HCEC 1CT (cell line): ENCODE results near the gene MEIKIN.
"Not testable (repeated sequence)": the region's sequence is repeated elsewhere in the genome, so short reads cannot be mapped to it uniquely, and the experiment has no call there.

ENCODE experiments used
- DNase-seq: peaks from one replicate; pipeline ENCODE4 v3.0.0-alpha.2; 2017

The MEIKIN gene

DNA sequence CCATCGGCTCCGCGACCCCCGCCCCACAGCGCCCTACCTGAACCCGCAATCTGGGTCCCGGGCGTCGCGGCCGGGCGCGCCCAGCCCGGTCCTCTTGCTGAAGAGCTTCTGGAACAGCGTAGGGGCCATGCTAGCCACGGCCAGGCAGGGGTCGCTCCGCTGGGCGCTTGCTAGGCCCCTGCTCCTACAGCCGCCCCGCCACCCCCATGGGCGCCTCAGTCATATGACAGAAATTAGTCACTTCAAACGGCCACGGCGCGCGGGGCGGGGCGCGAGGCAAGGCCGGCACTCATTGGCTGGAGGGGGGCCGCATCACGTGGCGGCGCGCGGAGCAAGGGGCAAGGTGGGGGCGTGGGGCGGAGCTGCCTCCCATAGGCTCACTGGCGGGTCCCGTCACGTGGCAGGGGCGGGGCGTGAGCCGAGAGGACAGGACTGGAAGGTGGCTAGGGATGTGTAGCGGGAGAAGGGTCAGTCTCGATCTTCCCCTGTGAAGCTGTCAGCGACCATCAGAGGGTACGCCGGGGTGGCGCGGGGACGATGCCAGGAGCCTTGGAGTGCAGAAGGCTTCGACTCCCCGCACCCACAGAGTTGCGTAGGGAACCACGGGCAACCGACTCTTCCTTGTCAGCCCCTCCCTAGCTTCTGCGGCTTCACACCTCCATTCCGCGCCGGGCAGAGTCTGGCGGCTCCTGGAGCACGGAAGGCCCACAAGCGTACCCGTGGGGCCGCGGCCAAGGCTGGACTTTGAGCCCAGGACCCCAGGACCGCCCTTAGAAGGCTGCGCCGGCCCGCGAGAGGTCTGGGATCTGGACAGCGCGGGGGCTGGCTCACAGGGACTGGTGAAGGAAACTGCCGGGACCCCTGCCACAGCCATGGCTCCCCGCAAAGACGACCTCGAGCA is 148.4 kb downstream of the MEIKIN start, which contains the start of gene FNIP1:
Gene FNIP1 (minus strand): TSS at position 225 of the 901 bp plus-strand sequence. CDS start 96 bp downstream, at position 129.
- peak; percentile 96 for DNase-seq

DNA sequence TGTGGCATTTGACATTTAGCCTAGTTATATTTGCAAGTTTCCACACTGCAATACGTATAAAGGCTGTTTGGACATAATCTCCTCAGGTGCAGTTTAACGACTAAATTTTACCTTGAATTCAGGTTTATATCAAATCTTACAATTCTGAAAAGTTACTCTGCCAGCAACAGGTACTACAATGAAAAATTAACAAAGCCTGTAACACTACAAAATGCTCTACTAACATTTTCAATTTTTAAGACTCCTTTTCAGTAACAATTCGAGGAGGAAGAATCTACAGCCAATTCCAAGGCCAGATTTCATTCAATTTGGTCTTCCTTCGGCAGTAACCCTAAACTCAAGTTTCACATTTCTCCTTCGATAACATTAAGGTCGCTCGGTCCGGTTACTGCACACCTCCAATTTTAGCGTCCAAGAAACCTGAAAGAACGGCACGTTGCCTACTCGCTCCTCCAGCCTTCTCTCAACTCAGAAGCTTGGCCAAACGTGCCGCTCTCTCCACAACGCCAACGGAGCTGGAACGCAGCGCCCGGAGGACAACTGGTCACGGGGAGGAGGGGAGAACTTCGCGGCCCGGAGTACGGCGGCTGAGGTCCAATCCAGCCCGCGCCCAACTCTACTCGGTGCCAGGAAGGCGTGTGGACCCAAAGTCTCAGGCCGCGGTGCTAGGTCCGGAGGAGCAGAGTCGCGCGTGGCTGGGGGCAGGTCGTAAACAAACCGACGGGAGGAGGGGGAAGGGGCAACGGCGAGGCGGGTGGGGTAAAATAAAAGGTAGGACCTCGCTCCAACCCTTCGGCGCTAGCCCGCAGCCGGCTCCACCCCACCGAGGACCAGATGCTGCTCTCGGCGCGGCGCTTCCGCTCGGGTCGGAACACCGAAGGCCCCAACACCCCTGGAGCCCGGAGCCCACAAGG is 149.3 kb downstream of the MEIKIN start:
- DNase-seq: peak; percentile 51

GRCh38 chr5:131795228-131795627 is 150.2 kb downstream of the MEIKIN start:
- no peak for DNase-seq

DNA sequence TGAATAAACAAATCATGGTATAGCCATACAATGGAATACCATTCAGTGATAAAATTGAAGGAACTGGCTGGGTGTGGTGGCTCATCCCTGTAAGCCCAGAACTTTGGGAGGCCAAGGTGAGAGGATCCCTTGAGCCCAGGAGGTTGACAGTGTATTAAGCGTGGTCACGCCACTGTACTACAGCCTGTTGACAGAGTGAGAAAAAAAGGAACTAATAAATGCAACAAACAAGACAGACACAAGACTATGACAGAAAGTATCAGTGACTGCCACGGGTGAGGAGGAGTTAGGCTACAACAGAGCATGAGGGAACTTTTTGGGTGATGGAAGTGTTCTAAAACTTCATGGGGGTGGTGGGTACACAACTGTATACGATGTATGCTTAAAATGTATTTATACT is 150.9 kb downstream of the MEIKIN start:
- DNase-seq: no peak

DNA sequence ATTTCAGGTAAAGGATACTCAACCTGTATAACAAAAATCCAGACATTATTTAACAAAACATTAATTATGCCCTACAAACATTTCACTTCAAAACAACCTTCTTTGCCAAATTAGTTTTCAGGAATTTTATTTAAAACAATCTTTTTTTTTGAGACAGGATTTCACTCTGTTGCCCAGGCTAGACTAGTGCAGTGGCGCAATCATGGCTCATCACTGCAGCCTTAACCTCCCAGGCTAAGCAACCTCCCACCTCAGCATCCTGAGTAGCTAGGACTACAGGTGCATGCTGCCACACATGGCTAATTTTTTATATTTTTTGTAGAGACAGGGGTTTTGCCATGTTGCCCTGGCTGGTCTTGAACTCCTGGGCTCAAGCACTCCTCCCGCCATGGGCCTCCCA is 152.6 kb downstream of the MEIKIN start:
- no peak for DNase-seq

GRCh38 chr5:131791866-131792265 is 153.6 kb downstream of the MEIKIN start:
- DNase-seq: no peak

- no peak for DNase-seq
Observed at GRCh38 chr5:131790550-131790949, 154.9 kb downstream of the MEIKIN start.

- DNase-seq: no peak
Observed at GRCh38 chr5:131789765-131790164, 155.7 kb downstream of the MEIKIN start.

DNA sequence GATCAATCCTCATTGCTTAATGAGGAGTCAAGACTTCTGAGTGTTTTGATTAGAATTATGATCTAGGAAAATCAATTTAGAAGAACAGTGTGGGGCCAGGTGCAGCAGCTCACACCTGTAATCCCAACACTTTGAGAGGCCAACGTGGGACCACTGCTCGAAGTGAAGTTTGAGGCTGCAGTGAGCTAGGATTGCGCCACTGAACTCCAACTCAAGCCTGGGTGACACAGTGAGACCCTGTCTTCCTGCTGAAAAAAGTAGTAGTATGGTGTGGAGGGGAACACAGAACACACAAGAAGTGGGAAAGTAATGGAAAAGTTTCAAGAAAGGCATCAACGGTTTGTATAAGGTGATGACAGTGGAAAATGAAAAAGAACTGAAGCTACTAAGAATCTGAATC is 157.7 kb downstream of the MEIKIN start:
- DNase-seq: no peak

DNA sequence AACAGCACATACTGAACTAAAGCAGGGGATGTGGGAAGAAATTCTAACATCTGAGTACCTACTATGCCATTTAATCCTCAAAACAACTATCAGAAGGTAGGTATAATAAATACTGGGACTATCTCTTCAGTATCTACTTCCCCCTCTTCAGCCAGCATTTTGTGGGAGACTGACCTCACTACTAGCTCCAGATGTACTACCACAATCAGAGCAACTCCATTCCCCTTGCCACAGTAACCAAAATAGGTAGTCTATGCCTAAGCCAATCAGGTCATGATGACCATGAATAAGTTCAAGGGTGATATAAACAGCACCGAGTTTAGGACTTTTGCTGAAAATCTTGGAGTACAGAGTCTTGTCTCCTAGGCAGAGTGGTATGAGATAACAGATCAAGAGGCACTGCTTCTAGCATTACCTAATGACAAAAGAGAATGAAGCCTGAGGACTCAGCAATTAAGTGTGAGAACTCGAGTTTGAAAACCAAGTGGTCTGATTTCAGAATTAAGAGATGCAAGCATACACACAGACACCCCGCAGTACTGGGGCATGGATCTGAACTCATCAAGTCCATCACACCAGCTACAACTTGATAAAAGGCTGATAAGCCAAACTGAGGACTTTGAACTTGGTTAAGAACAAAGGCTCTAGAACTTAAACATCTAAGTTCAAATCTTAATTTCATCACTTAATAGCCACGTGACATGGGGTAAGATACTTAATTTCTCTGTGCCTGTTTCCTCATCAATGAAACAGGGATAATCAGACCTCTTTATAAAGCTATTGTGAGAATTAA is 158.4 kb downstream of the MEIKIN start:
- DNase-seq: no peak

GRCh38 chr5:131786036-131786435 is 159.4 kb downstream of the MEIKIN start:
- DNase-seq: no peak

- no peak for DNase-seq
Observed at GRCh38 chr5:131783874-131784273, 161.6 kb downstream of the MEIKIN start.

GRCh38 chr5:131783357-131783756 is 162.1 kb downstream of the MEIKIN start:
- DNase-seq: no peak

GRCh38 chr5:131782717-131783116 is 162.7 kb downstream of the MEIKIN start:
- no peak for DNase-seq

- not testable (repeated sequence) for DNase-seq
Observed at GRCh38 chr5:131778141-131778540, 167.3 kb downstream of the MEIKIN start.

- no peak for DNase-seq
Observed at GRCh38 chr5:131776450-131776849, 169.0 kb downstream of the MEIKIN start.

GRCh38 chr5:131774652-131775367 is 170.7 kb downstream of the MEIKIN start:
- no peak for DNase-seq

DNA sequence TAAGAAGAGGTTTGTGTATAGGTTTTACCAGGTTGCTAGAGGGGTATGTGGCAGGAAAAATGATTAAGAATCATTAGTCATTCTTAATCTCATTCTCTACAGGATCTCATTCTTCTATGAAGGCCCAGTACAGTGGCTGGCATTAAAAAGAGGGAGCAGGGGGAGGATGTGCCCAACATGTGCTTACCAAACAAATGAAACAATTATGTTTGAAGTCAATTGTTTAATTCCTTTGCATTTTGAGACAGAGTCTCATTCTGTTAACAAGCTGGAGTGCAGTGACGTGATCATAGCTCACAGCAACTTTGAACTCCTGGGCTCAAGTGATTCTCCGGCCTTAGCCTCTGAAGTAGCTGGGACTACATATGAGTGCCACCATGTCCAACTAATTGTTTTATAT is 171.7 kb downstream of the MEIKIN start:
- DNase-seq: no peak

- DNase-seq: no peak
Observed at GRCh38 chr5:131771692-131772091, 173.8 kb downstream of the MEIKIN start.

DNA sequence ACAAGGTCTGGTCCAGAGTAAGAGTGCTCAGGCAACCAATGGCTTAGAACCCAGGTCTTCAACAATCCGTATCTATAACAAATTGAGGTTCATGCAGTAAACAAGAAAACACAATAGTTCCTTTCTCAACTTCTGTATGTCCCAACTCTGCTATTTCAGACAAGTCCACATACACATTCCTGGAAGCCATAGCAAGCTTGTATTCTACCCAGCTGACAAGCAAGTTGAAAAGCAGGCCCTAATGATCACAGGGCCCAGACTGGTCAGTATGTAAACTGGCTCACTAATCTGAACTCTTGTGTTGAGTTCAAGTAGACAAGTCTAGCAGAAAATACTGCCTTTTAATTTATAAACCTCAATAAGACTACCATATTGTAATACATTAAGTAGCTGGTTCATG is 175.5 kb downstream of the MEIKIN start:
- DNase-seq: no peak

DNA sequence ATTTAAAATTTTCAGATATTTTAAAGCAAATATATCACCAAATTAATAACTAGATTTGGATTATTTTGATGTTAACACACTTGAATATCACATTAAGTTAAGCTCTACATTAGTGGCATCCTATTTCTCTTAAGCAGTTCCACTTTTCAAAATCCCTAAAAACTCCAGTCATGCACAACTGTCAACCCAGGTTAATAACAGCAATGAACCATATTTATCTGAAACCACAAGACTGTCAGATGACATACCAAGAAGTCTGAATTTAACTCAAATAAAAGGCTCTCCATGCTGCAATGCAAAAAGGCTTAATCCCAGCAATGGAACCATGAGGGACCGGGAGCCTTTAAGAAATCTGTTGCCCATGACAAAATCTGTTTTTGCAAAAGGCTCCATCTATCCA is 176.1 kb downstream of the MEIKIN start:
- no peak for DNase-seq

DNA sequence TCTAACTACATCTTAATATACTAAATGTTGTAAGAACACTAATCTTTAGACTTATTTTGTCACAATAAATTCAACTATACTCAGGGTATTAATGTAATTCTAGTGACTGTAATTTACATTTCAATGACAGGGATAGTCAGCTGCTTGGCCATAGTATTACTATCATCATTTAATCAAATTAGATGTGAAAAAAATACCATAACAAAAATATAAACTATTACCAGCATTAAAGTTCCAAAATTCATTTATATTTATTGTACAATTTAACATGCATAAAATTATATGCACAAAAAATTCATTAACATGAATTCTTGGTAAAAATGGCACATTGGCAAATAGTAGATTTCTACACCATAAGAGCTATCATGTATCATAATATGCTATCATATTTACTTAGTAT is 177.6 kb downstream of the MEIKIN start:
- no peak for DNase-seq
